Measurements from ENCODE around the gene APPBP2. TPM values are rescaled to one million over a fixed set of nuclear protein-coding genes. Genes with fewer than 3 reads are reported as not detected.
"Not testable (repeated sequence)": the region's sequence is repeated elsewhere in the genome, so short reads cannot be mapped to it uniquely, and the experiment has no call there.

Gene APPBP2
- total RNA-seq, 1 experiment from 2014 or later, result 25.3 TPM

DNA sequence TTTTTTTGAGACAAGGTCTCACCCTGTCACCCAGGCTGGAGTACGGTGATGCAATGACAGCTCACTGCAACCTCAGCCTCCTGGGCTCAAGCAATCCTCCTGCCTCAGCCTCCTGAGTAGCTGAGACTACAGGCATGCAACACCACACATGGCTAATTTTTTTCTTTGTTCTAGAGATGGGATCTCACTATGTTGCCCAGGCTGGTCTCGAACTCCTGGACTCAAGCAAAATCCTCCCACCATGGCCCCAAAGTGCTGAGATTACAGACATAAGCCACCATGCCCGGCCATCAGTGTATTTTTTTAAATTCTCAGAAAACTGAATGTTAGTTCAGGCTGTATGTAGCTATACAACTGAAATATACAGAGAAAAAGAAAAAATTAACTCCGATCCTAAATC lies 6.2 kb downstream of the APPBP2 start:
- intact Hi-C loops (cut with micrococcal nuclease; ENCODE audit: unreplicated experiment), result no loop called here
- Mint-ChIP-seq H3K4me3 (ENCODE audit: unreplicated experiment) (no peak overlapping the region), H3K4me1 (ENCODE audit: low read depth, unreplicated experiment) (no peaks in the 10 kb centered on the region), H3K36me3 (ENCODE audit: insufficient read depth, unreplicated experiment) (peaks cover 45% of the 10 kb centered on the region), H3K27me3 (ENCODE audit: insufficient read depth, unreplicated experiment) (no peaks in the 10 kb centered on the region), H3K9me3 (ENCODE audit: unreplicated experiment) (no peaks in the 10 kb centered on the region), H3K27ac (ENCODE audit: unreplicated experiment) (no peak overlapping the region)
- no TSS peak for BruUV-seq (replicated peaks)
- Histone ChIP-seq H3K4me3 (ENCODE audit: low read depth, low read length) (no peak overlapping the region), H3K27me3 (replicated peaks; ENCODE audit: control insufficient read depth, insufficient read depth, low read length) (no peaks in the 10 kb centered on the region), H3K36me3 (ENCODE audit: control insufficient read depth, insufficient read depth, low read length) (no peaks in the 10 kb centered on the region), H3K4me1 (peaks cover 7% of the 10 kb centered on the region; the same call in 1 of the 2 replicates), H3K9me3 (no peaks in the 10 kb centered on the region)
- no peak for DNase-seq
- TF ChIP-seq CTCF (IDR thresholded peaks at IDR 0.05; ENCODE audit: insufficient read depth in 1 of 2, low read depth in 1 of 2, low read length in 1 of 2, severe bottlenecking in 1 of 2, unreplicated experiment in 1 of 2), result no peak
- ChIA-PET CTCF (interaction anchor here (0.6 kb wide), 1 partner anchor 158 kb away, joined by 3 read pairs; the partner anchor contains the start of gene BCAS3), POLR2A (no interaction called here)

DNA sequence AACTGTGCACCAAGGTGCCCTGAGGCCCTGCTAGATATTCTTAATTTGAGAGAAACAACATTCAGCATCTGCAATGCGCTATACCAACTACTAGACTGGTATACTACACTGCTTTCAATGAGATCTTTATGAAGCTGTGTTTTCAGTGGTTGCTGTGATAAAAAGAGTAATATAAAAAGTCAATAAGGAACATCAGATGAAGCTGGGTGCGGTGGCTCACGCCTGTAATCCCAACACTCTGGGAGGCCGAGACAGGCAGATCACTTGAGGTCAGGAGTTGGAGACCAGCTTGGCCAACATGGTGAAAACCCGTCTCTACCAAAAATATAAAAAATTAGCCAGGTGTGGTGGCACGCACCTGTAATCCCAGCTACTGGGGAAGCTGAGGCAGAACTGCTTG lies 10.4 kb downstream of the APPBP2 start:
- H3K27me3 ChIP-seq (replicated peaks; ENCODE audit: control insufficient read depth, insufficient read depth, low read length); intact Hi-C loops (cut with micrococcal nuclease; ENCODE audit: unreplicated experiment); H3K4me1 Mint-ChIP-seq (ENCODE audit: low read depth, unreplicated experiment); H3K9me3 ChIP-seq; H3K36me3 ChIP-seq (ENCODE audit: control insufficient read depth, insufficient read depth, low read length); H3K4me3 Mint-ChIP-seq (ENCODE audit: unreplicated experiment); DNase-seq; H3K27ac Mint-ChIP-seq (ENCODE audit: unreplicated experiment); POLR2A ChIA-PET; H3K4me1 ChIP-seq; H3K9me3 Mint-ChIP-seq (ENCODE audit: unreplicated experiment); BruUV-seq (replicated peaks); CTCF ChIA-PET; H3K4me3 ChIP-seq (ENCODE audit: low read depth, low read length); H3K27me3 Mint-ChIP-seq (ENCODE audit: insufficient read depth, unreplicated experiment): not testable (repeated sequence)
- peaks cover 70% of the 10 kb centered on the region for H3K36me3 Mint-ChIP-seq (ENCODE audit: insufficient read depth, unreplicated experiment)

DNA sequence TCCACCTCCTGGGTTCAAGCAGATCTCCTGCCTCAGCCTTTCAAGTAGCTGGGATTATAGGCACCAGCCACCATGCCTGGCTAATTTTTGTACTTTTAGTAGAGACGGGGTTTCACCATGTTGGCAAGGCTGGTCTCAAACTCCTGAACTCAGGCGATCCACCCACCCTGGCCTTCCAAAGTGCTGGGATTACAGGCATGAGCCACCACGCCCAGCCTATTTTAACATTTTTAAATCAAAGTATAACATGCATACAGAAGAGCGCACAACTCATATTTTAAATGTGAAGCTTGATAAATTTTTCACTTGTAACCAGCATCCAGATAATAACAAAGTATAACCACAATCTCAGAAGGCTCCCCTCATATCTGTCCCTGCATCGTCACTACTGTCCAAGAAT lies 10.8 kb downstream of the APPBP2 start:
- POLR2A ChIA-PET; intact Hi-C loops (cut with micrococcal nuclease; ENCODE audit: unreplicated experiment); DNase-seq; H3K27me3 ChIP-seq (replicated peaks; ENCODE audit: control insufficient read depth, insufficient read depth, low read length); H3K36me3 ChIP-seq (ENCODE audit: control insufficient read depth, insufficient read depth, low read length); H3K4me1 Mint-ChIP-seq (ENCODE audit: low read depth, unreplicated experiment); H3K4me3 Mint-ChIP-seq (ENCODE audit: unreplicated experiment); H3K9me3 ChIP-seq; CTCF ChIA-PET; H3K4me3 ChIP-seq (ENCODE audit: low read depth, low read length); H3K4me1 ChIP-seq; H3K27ac Mint-ChIP-seq (ENCODE audit: unreplicated experiment); H3K9me3 Mint-ChIP-seq (ENCODE audit: unreplicated experiment); BruUV-seq (replicated peaks); H3K27me3 Mint-ChIP-seq (ENCODE audit: insufficient read depth, unreplicated experiment): not testable (repeated sequence)
- peaks cover 65% of the 10 kb centered on the region for H3K36me3 Mint-ChIP-seq (ENCODE audit: insufficient read depth, unreplicated experiment)

DNA sequence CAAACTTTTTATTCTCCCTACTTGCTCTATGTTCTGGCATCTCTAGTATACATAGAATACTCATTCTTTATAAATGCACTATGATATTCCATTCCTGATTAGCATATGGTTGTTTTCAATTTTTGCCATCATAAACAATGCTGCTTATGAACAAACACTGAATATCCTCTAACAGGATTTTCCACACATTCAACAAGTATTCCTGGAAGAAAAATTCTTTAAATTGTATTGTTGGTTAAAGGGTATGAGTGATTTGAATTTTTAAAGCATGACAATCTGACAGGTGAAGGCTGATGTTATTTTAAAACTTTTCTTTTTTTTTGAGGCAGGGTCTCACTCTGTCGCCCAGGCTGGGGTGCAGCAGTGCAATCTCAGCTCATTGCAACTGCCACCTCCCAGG lies 11.5 kb downstream of the APPBP2 start:
- Mint-ChIP-seq H3K27ac (ENCODE audit: unreplicated experiment) (no peak overlapping the region), H3K4me1 (ENCODE audit: low read depth, unreplicated experiment) (peaks cover 5% of the 10 kb centered on the region), H3K4me3 (ENCODE audit: unreplicated experiment) (no peak overlapping the region), H3K9me3 (ENCODE audit: unreplicated experiment) (no peaks in the 10 kb centered on the region), H3K27me3 (ENCODE audit: insufficient read depth, unreplicated experiment) (no peaks in the 10 kb centered on the region), H3K36me3 (ENCODE audit: insufficient read depth, unreplicated experiment) (peaks cover 64% of the 10 kb centered on the region)
- H3K36me3 ChIP-seq (ENCODE audit: control insufficient read depth, insufficient read depth, low read length), result no peaks in the 10 kb centered on the region
- no peak overlapping the region for H3K4me3 ChIP-seq (ENCODE audit: low read depth, low read length)
- BruUV-seq (replicated peaks), result no TSS peak
- no peaks in the 10 kb centered on the region for H3K27me3 ChIP-seq (replicated peaks; ENCODE audit: control insufficient read depth, insufficient read depth, low read length)
- no peak for DNase-seq
- H3K9me3 ChIP-seq, result no peaks in the 10 kb centered on the region
- no peak for TF ChIP-seq CTCF (IDR thresholded peaks at IDR 0.05; ENCODE audit: insufficient read depth in 1 of 2, low read depth in 1 of 2, low read length in 1 of 2, severe bottlenecking in 1 of 2, unreplicated experiment in 1 of 2)
- no peaks in the 10 kb centered on the region for H3K4me1 ChIP-seq
- intact Hi-C loops (cut with micrococcal nuclease; ENCODE audit: unreplicated experiment), result no loop called here
- POLR2A ChIA-PET, result no interaction called here
- CTCF ChIA-PET, result no interaction called here

All from Caco-2 (cell line).